M059J (cell line): ENCODE measurements around the gene RPL14. TPM values are rescaled to one million over a fixed set of nuclear protein-coding genes. Genes with fewer than 3 reads are reported as not detected.

Experiments
- total RNA-seq: library from RNA; depleted of rRNA; stranded (reverse); fragments of >200 nt; shearing (Covaris generic); gene quantifications from 2 replicates; pipeline ENCODE4 v1.2.3, GENCODE V29; 2014; rRNA removed

The RPL14 gene
- total RNA-seq, 1 experiment from 2014 or later, result 237 TPM

Other genes starting within 250 kb of the RPL14 start
- 7.8 and 15.4 TPM in 2 replicates for gene EIF1B, start 147.6 kb upstream of the RPL14 start, total RNA-seq
- gene ENTPD3, start 70.2 kb upstream of the RPL14 start, total RNA-seq, result not detected in 2 replicates
- 4.1 and 4.4 TPM in 2 replicates for gene ZNF619, start 19.8 kb downstream of the RPL14 start, total RNA-seq
- 3.2 and 4.4 TPM in 2 replicates for gene ZNF620, start 48.7 kb downstream of the RPL14 start, total RNA-seq
- gene ZNF621, start 67.6 kb downstream of the RPL14 start, total RNA-seq, result 3.4 and 7.9 TPM in 2 replicates